Measurements from ENCODE around the gene TEX10.
"Not testable (repeated sequence)": the region's sequence is repeated elsewhere in the genome, so short reads cannot be mapped to it uniquely, and the experiment has no call there.

The TEX10 gene

DNA sequence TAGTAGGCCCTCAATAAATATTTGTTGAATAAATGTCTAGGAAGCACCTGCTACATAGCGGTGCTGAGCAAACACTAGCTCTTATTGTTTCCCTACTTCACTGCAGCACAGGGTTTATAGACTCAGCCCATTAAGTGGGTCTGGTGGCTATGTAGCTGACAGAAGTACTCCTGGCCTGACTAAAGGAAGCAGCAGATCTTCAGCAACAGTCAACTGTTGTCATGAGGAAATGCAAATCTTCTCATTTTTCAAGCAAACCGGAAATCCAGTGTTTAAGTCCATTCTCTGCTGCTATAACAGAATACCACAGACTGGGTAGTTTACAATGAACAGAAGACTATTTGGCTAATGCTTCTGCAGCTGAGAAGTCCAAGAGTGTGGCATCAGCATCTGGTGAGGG, 2.8 kb upstream of the TEX10 start:
- Histone ChIP-seq H3K4me2 (peak overlapping the region in 7 of 11 experiments; percentile 3 to 50 (median 14); a peak in 5 of 22 replicates), H3K4me1 (peaks cover 27 to 44% (median 36%) of the 10 kb centered on the region in 10 experiments), H3K27me3 (no peaks in the 10 kb centered on the region), H3K36me3 (peaks cover 0 to 7% (median 0%) of the 10 kb centered on the region in 11 experiments; a peak in 5 of 22 replicates), H3K27ac (no peak overlapping the region), H3K4me3 (no peak overlapping the region), H3K9ac (no peak overlapping the region), H4K20me1 (peaks cover 5 to 19% (median 13%) of the 10 kb centered on the region in 11 experiments; a peak in 21 of 22 replicates), H3K9me3 (replicated peaks in 1 of 11) (peaks cover 5 to 43% (median 37%) of the 10 kb centered on the region in 11 experiments; a peak in 21 of 22 replicates)
- TF ChIP-seq Cebpa-rat (IDR thresholded peaks at IDR 0.05) = no peak

DNA sequence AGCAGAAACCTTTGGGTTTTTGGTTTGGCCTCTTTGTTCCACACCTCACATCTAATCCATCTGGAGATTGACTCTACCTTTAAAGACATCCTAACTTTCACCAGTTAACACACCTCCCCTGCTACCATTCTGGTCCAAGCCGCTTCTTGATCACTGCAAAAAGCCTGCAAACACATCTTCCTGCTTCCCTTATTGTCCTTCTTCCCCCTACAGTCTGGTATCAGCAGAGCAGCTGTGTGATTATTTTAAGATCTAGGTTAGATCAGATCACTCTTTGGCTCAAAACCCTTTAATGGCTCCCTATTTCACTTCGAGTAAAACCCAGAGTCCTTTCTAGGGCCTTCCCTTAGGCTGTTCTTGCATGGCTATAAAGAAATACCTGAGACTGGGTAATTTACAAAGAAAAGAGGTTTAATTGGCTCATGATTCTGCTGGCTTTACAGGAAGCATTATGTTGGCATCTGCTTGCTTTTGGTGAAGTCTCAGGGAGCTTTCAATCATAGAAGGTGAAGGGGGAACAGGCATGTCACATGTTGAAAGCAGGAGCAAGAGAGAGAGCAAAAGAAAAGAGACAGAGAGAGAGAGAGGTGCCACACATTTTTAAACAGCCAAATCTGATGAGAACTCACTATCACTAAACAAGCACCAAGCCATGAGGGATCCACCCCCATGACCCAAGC, 1.5 kb upstream of the TEX10 start:
- Histone ChIP-seq H3K4me1 (peaks cover 40 to 57% (median 48%) of the 10 kb centered on the region in 10 experiments), H3K9me3 (replicated peaks in 1 of 11) (peaks cover 5 to 37% (median 30%) of the 10 kb centered on the region in 11 experiments; a peak in 21 of 22 replicates), H3K4me3 (peak overlapping the region in 8 of 10 experiments; percentile 92 to 98 (median 96); a peak in 11 of 20 replicates), H3K9ac (peak overlapping the region in 3 of 11 experiments; percentile 97 to 99 (median 98); a peak in 3 of 22 replicates), H3K4me2 (peak overlapping the region; percentile 76 to 95 (median 84); a peak in 21 of 22 replicates), H3K27ac (peak overlapping the region in 6 of 11 experiments; percentile 9 to 99 (median 98); a peak in 6 of 22 replicates), H3K27me3 (no peaks in the 10 kb centered on the region), H4K20me1 (peaks cover 18 to 32% (median 26%) of the 10 kb centered on the region in 11 experiments; a peak in 21 of 22 replicates), H3K36me3 (peaks cover 0 to 13% (median 5%) of the 10 kb centered on the region in 11 experiments; a peak in 9 of 22 replicates)
- TF ChIP-seq Cebpa-rat (IDR thresholded peaks at IDR 0.05) = no peak

DNA sequence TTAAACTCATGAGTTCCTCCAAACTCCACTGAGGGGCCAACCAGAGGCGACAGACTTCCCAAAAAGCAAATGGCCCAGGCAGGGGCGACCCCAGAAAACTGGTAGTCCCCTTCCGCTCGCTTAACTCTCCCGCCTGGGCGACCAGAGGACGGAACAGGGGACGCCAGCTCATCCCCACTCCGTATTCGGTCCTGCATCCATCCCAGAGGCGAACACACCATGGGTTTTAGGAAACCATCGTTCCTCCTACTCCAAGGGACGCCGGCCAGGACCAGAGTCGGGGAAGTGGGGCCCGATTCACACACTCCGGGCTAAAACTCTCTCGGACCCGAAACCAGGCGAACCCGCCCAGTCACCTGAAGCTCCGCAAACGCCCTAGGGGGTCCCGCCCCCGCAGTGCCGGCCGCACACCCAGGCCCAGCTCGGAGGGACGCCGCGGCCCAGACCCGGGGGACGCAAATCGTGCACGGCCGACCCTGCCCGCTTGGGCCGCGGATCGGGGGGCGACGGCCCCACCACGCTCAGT, 478 bp downstream of the TEX10 start:
- Histone ChIP-seq H3K27ac (peak overlapping the region; percentile 86 to 99 (median 98)), H3K9ac (peak overlapping the region; percentile 93 to 99 (median 98)), H3K27me3 (no peaks in the 10 kb centered on the region), H3K4me3 (peak overlapping the region; percentile 92 to 98 (median 94)), H3K9me3 (replicated peaks in 1 of 11) (peaks cover 0 to 19% (median 15%) of the 10 kb centered on the region in 11 experiments; a peak in 12 of 22 replicates), H3K4me2 (peak overlapping the region; percentile 76 to 95 (median 84)), H4K20me1 (peaks cover 35 to 52% (median 46%) of the 10 kb centered on the region in 11 experiments; a peak in 21 of 22 replicates), H3K36me3 (peaks cover 5 to 27% (median 21%) of the 10 kb centered on the region in 11 experiments; a peak in 20 of 22 replicates), H3K4me1 (peaks cover 35 to 59% (median 48%) of the 10 kb centered on the region in 10 experiments)
- TF ChIP-seq Cebpa-rat (IDR thresholded peaks at IDR 0.05) = no peak

DNA sequence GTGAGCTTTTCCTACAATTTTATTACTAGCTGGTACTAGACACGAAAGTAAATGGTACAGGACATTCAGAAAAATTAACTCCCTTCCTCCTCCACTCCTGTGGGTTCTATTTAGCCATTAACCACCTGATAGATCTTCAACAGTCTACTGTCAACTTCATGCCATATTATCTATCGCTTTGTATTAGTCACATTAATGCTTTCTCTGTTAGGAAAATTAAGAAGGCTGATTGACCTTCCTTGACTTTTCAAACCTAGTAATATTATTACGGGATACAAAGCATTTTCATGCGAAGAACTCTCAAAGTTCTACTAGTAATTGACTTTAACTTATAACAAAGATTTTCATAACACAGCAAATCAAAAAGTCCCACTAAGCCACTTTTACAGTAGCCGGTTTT, 1.2 kb downstream of the TEX10 start:
- peaks cover 12 to 34% (median 28%) of the 10 kb centered on the region in 11 experiments for H3K36me3 ChIP-seq

DNA sequence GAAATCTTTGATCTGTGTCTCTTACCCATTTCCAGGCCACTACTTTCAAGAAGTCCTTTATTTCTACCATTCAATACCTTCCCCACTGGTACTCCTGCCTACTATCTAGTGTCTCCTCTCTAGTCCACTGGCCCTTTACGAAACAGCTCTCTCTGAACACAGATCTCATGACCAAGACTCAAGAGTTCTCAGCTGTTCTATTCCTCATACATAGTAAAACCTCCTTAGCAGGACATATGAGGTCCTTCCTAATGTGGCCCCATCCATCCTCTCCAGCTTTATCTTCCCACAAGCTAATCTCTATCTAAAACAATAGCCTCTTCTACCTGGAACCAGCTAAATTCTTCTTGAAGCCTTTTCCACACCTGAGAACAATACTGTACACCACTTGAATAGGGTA, 2.6 kb downstream of the TEX10 start:
- peaks cover 25 to 47% (median 41%) of the 10 kb centered on the region in 11 experiments for H3K36me3 ChIP-seq
- H3K4me3 ChIP-seq = peak overlapping the region in 9 of 10 experiments; percentile 10 to 98 (median 92); a peak in 11 of 20 replicates
- H4K20me1 ChIP-seq = peaks cover 42 to 73% (median 64%) of the 10 kb centered on the region in 11 experiments; a peak in 21 of 22 replicates
- TF ChIP-seq Cebpa-rat (IDR thresholded peaks at IDR 0.05) = no peak
- H3K27me3 ChIP-seq = no peaks in the 10 kb centered on the region
- H3K4me2 ChIP-seq = peak overlapping the region; percentile 76 to 95 (median 84)
- peaks cover 31 to 45% (median 41%) of the 10 kb centered on the region in 10 experiments for H3K4me1 ChIP-seq
- H3K9me3 ChIP-seq (replicated peaks in 1 of 11) = peaks cover 0 to 7% (median 0%) of the 10 kb centered on the region in 11 experiments; a peak in 4 of 22 replicates
- H3K27ac ChIP-seq = no peak overlapping the region
- H3K9ac ChIP-seq = peak overlapping the region in 1 of 11 experiments; percentile 59; a peak in 2 of 22 replicates

More for the DNA sequence above, 1.2 kb downstream of the TEX10 start:
- H3K4me3 ChIP-seq = peak overlapping the region; percentile 92 to 98 (median 94)
- H3K27me3 ChIP-seq = no peaks in the 10 kb centered on the region
- peak overlapping the region; percentile 93 to 99 (median 98) for H3K9ac ChIP-seq
- peaks cover 31 to 52% (median 44%) of the 10 kb centered on the region in 10 experiments for H3K4me1 ChIP-seq
- H3K4me2 ChIP-seq = peak overlapping the region; percentile 76 to 95 (median 84)
- peaks cover 0 to 12% (median 10%) of the 10 kb centered on the region in 11 experiments; a peak in 10 of 22 replicates for H3K9me3 ChIP-seq (replicated peaks in 1 of 11)
- no peak for TF ChIP-seq Cebpa-rat (IDR thresholded peaks at IDR 0.05)
- H4K20me1 ChIP-seq = peaks cover 40 to 60% (median 54%) of the 10 kb centered on the region in 11 experiments; a peak in 21 of 22 replicates
- peak overlapping the region; percentile 86 to 99 (median 98); a peak in 21 of 22 replicates for H3K27ac ChIP-seq

DNA sequence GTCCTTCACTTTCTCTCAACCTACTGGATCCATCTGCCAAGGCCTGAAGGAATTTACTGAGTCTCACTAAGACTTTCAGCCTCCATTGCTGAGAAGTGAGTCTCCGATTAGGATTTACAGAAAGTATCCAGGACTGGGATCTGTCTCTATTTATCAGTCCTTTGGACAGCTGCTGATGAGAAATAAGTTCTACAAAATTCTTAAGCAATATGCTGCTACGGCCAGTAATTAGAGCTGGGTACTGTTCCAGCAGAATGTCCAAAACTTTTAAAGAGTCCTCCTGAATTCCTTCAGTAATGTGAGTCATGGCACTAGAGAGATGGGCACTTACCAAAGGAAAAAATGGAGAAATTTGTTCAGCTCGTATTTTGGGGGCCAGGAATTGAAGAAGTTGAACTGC, 5.9 kb downstream of the TEX10 start:
- Histone ChIP-seq H4K20me1 (peaks cover 58 to 99% (median 97%) of the 10 kb centered on the region in 11 experiments; a peak in 21 of 22 replicates), H3K4me2 (no peak overlapping the region), H3K27me3 (no peaks in the 10 kb centered on the region), H3K36me3 (peaks cover 51 to 80% (median 73%) of the 10 kb centered on the region in 11 experiments), H3K4me1 (peaks cover 19 to 28% (median 22%) of the 10 kb centered on the region in 10 experiments), H3K9ac (no peak overlapping the region), H3K4me3 (no peak overlapping the region), H3K27ac (no peak overlapping the region), H3K9me3 (replicated peaks in 1 of 11) (no peaks in the 10 kb centered on the region)
- TF ChIP-seq Cebpa-rat (IDR thresholded peaks at IDR 0.05) = no peak

DNA sequence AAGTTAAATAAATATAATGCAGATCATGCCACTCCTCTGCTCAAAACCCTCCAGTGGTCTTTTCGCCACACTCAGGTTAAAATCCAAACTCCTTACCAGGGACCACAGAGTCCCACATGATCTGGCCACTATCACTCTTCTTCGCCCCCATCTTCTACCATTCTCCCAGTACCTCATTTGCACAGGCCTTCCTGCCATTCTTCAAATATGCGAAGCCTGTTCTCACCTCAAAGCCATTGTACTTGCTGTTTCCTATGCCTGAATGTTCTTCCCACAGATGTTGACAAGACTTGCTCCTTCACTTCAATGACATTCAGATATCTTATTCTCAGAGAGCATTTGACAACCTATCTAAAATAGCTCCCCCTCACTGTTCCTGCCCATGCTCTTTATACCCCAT, 10.9 kb downstream of the TEX10 start:
- TF ChIP-seq Cebpa-rat (IDR thresholded peaks at IDR 0.05) = no peak
- no peak overlapping the region for H3K4me3 ChIP-seq
- H3K36me3 ChIP-seq = peaks cover 68 to 100% (median 95%) of the 10 kb centered on the region in 11 experiments
- H3K9me3 ChIP-seq (replicated peaks in 1 of 11) = no peaks in the 10 kb centered on the region
- H3K4me2 ChIP-seq = no peak overlapping the region
- no peaks in the 10 kb centered on the region for H3K27me3 ChIP-seq
- H4K20me1 ChIP-seq = peaks cover 29 to 97% (median 71%) of the 10 kb centered on the region in 11 experiments; a peak in 21 of 22 replicates
- H3K4me1 ChIP-seq = peaks cover 0 to 14% (median 2%) of the 10 kb centered on the region in 10 experiments; a peak in 5 of 20 replicates
- no peak overlapping the region for H3K9ac ChIP-seq
- no peak overlapping the region for H3K27ac ChIP-seq

DNA sequence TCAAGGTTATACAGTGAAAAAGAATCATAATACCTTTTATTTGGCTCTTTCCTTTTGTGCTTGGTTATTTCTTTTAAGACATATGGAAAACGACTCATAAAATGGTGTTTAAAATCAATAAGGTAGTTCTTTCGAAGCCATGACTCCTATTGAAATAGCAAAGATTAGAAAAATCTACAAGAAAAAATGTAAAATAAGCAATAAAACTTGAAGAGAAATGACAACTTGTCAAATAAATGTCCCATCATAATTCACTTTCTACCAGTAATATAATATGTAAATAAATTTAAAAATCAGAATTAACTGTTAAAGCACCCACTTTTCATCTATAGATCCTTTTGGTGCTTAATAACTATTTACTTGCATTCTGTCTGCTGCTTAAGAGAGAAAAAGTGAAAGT, 12.5 kb downstream of the TEX10 start:
- H3K27ac ChIP-seq = no peak overlapping the region
- H3K27me3 ChIP-seq = no peaks in the 10 kb centered on the region
- H3K4me3 ChIP-seq = no peak overlapping the region
- H3K36me3 ChIP-seq = peaks cover 58 to 100% (median 93%) of the 10 kb centered on the region in 11 experiments
- TF ChIP-seq Cebpa-rat (IDR thresholded peaks at IDR 0.05) = no peak
- no peak overlapping the region for H3K9ac ChIP-seq
- no peaks in the 10 kb centered on the region for H3K9me3 ChIP-seq (replicated peaks in 1 of 11)
- no peak overlapping the region for H3K4me2 ChIP-seq
- H4K20me1 ChIP-seq = peaks cover 25 to 96% (median 61%) of the 10 kb centered on the region in 11 experiments; a peak in 21 of 22 replicates
- H3K4me1 ChIP-seq = peaks cover 0 to 14% (median 4%) of the 10 kb centered on the region in 10 experiments; a peak in 7 of 20 replicates

DNA sequence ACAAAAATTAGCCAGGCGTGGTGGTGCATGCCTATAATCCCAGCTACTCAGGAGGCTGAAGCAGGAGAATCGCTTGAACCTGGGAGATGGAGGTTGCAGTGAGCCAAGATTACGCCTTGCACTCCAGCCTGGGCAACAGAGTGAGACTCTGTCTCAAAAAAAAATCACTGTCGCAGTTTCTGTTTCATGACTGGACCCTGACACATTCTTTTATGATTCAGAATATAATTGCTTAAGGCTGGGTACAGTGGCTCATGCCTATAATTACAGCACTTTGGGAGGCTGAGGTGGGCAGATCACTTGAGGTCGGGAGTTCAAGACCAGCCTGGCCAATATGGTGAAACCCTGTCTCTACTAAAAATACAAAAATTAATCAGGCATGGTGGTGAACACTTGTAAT, 14.0 kb downstream of the TEX10 start:
- not testable (repeated sequence) for H3K9ac ChIP-seq; H3K9me3 ChIP-seq (replicated peaks in 1 of 11); H3K4me2 ChIP-seq; H3K27me3 ChIP-seq; H3K27ac ChIP-seq; H3K4me3 ChIP-seq
- Histone ChIP-seq H3K4me1 (peaks cover 0 to 15% (median 4%) of the 10 kb centered on the region in 10 experiments; a peak in 8 of 20 replicates), H3K36me3 (peaks cover 54 to 100% (median 94%) of the 10 kb centered on the region in 11 experiments), H4K20me1 (peaks cover 27 to 96% (median 58%) of the 10 kb centered on the region in 11 experiments; a peak in 21 of 22 replicates)
